HepG2 (cell line): ENCODE measurements around the gene CREG2. TPM values are rescaled to one million over a fixed set of nuclear protein-coding genes. Genes with fewer than 3 reads are reported as not detected.

Experiments
- ATAC-seq: fragments of 200-7000 bp; cut with Tn5 transposase; 3 replicates; pipeline ENCODE4 v1.9.1; 2020; ENCODE audit warnings: mild to moderate bottlenecking, moderate library complexity
- BruUV-seq: library from RNA; stranded (reverse); fragments of 400-500 nt; replicated peaks from 2 replicates; lab custom pipeline; 2021; lab: Mats Ljungman, UMichigan
- CTCF ChIA-PET: fragments of 300-600 bp; formaldehyde crosslinking; extraction: SDS; loops from one replicate; lab custom pipeline; 2021; ENCODE audit warnings: low total read pairs, inconsistent platforms, low intra/inter-chr PET ratio; lab: Yijun Ruan, JAX
- POLR2A ChIA-PET: fragments of 350-600 bp; sonication (Branson Sonifier 250); formaldehyde crosslinking; loops from one replicate; lab custom pipeline; 2020; ENCODE audit warnings: antibody characterized with exemption, inconsistent platforms; lab: Yijun Ruan, JAX
- DNase-seq: peaks from one replicate; pipeline ENCODE4 v3.0.0-alpha.2; 2015; ENCODE audit warnings: low spot score
- FAIRE-seq: peaks from 3 replicates; lab custom pipeline; 2011; peaks lifted over from hg19 to GRCh38; lab: Jason Lieb, UNC
- H2AFZ ChIP-seq: one replicate; pipeline ENCODE4 v1.6.1; 2011; ENCODE audit warnings: low read length, inconsistent platforms
- H3K27ac ChIP-seq: fragments of 300-600 bp; 3 replicates; pipeline ENCODE4 v1.8.0; 2011; ENCODE audit warnings: mixed run types, mild to moderate bottlenecking, mixed read lengths, low read length, inconsistent platforms; ENCODE audit not compliant: insufficient read depth; ENCODE audit errors: extremely low read length
- H3K27me3 ChIP-seq, 2 experiments: fragments of 200-600 bp in 1 of 2; 2 replicates in 1 of 2; 3 replicates in 1 of 2; pipeline versions ENCODE4 v1.6.0 to v1.8.0; 2011; ENCODE audit warnings: low read length in 2 of 2, mild to moderate bottlenecking in 2 of 2, moderate library complexity in 2 of 2, inconsistent platforms in 1 of 2; ENCODE audit not compliant: insufficient read depth in 2 of 2, control insufficient read depth in 1 of 2
- H3K36me3 ChIP-seq, 2 experiments: fragments of 200-600 bp in 1 of 2; replicated peaks in 1 of 2; 2 replicates in 1 of 2; 3 replicates in 1 of 2; pipeline versions ENCODE4 v1.5.1 to v1.8.0; 2011; ENCODE audit warnings: low read length in 2 of 2, inconsistent platforms in 1 of 2; ENCODE audit not compliant: insufficient read depth in 2 of 2, control insufficient read depth in 1 of 2
- H3K4me1 ChIP-seq: 2 replicates; pipeline ENCODE4 v1.5.1; 2012; ENCODE audit warnings: low read length, inconsistent platforms; ENCODE audit not compliant: insufficient read depth
- H3K4me2 ChIP-seq: 2 replicates; pipeline ENCODE4 v1.6.0; 2011; ENCODE audit warnings: low read depth, low read length, inconsistent platforms
- H3K4me3 ChIP-seq, 3 experiments: fragments of 200-600 bp in 1 of 3; sonication (generic), shearing (Covaris generic) in 1 of 3; replicated peaks in 1 of 3; 2 replicates each; pipeline ENCODE4 v1.5.1; 2011 to 2016; ENCODE audit warnings: low read length in 3 of 3, inconsistent platforms in 2 of 3, low read depth in 2 of 3, mild to moderate bottlenecking in 2 of 3, control low read depth in 1 of 3, mixed read lengths in 1 of 3; ENCODE audit not compliant: insufficient read depth in 1 of 3
- H3K79me2 ChIP-seq: one replicate; pipeline ENCODE4 v1.6.1; 2011; ENCODE audit warnings: low read length, inconsistent platforms; ENCODE audit not compliant: insufficient read depth
- H3K9ac ChIP-seq: 2 replicates; pipeline ENCODE4 v1.6.0; 2011; ENCODE audit warnings: mild to moderate bottlenecking, low read depth, low read length, inconsistent platforms; ENCODE audit not compliant: insufficient read depth
- H3K9me3 ChIP-seq: 2 replicates; pipeline ENCODE4 v1.5.1; 2012; ENCODE audit warnings: mild to moderate bottlenecking, low read length
- H4K20me1 ChIP-seq: 2 replicates; pipeline ENCODE4 v1.6.0; 2011; ENCODE audit warnings: inconsistent platforms, mild to moderate bottlenecking, low read length, moderate library complexity; ENCODE audit not compliant: insufficient read depth
- NCOA2 ChIP-seq: sonication (generic); formaldehyde crosslinking; IDR thresholded peaks from 2 replicates; pipeline ENCODE4 v1.8.0; 2022; ENCODE audit warnings: inconsistent platforms
- SAFB2 ChIP-seq: sonication (generic); formaldehyde crosslinking; IDR thresholded peaks from 2 replicates; pipeline ENCODE4 v1.5.1; 2020; ENCODE audit warnings: missing genetic modification reagents, low read depth, mild to moderate bottlenecking, borderline replicate concordance
- THYN1 ChIP-seq: sonication (generic); formaldehyde crosslinking; IDR thresholded peaks from 2 replicates; pipeline ENCODE4 v1.8.1; 2023; ENCODE audit warnings: low read depth, mild to moderate bottlenecking, moderate library complexity, missing genetic modification reagents, borderline replicate concordance
- ZNF20 ChIP-seq: sonication (generic); formaldehyde crosslinking; IDR thresholded peaks from 2 replicates; pipeline ENCODE4 v1.4.0; 2020; ENCODE audit warnings: mild to moderate bottlenecking, moderate library complexity, missing genetic modification reagents
- ZNF484 ChIP-seq: sonication (generic); formaldehyde crosslinking; IDR thresholded peaks from 2 replicates; pipeline ENCODE4 v1.5.1; 2020; ENCODE audit warnings: mild to moderate bottlenecking, low read depth, missing genetic modification reagents, borderline replicate concordance
- WGBS: methylation state at CpG from one replicate; pipeline ENCODE4 v1.1.6; 2017; ENCODE audit warnings: low lambda C conversion rate; 5-methylcytosine and 5-hydroxymethylcytosine counted together
- in situ Hi-C: cut with HindIII; loops from 2 replicates; pipeline ENCODE4 v1.10.0; 2017; ENCODE audit warnings: low pct_unique_long_range_greater_than_20kb; ENCODE audit not compliant: extremely low pct_ligation_motif_present
- intact Hi-C: fragments of 100-400 bp; cut with micrococcal nuclease; formaldehyde crosslinking; loops from one replicate; pipeline ENCODE4 v1.10.0; 2022; ENCODE audit not compliant: unreplicated experiment
- polyA plus RNA-seq, 8 experiments: library from polyadenylated mRNA; depleted of rRNA in 3 of 8; stranded (reverse) in 7 of 8; unstranded in 1 of 8; fragments of >200 nt; fragmentation: Illumina TruSeq in 4 of 8; extraction: Trizol in 4 of 8; gene quantifications; 2 replicates each; pipeline versions ENCODE4 v1.2.1 to v1.2.3, GENCODE V29; 2011 to 2016; ENCODE audit warnings: low read depth in 4 of 8, missing spikeins in 1 of 8, mixed read lengths in 1 of 8; ENCODE audit not compliant: insufficient read depth in 1 of 8
- total RNA-seq, 5 experiments: library from RNA; depleted of rRNA; stranded (reverse); fragments of >200 nt; fragmentation: Illumina TruSeq; extraction: Trizol; gene quantifications; 2 replicates each; pipeline ENCODE4 v1.2.3, GENCODE V29; 2016; ENCODE audit warnings: low read depth in 1 of 5
- TF ChIP-seq, protein P1 (sequence below): sonication (generic); formaldehyde crosslinking; IDR thresholded peaks from 2 replicates; pipeline ENCODE4 v1.4.0; 2020; ENCODE audit warnings: missing genetic modification reagents
- TF ChIP-seq, protein P2 (sequence below): IDR thresholded peaks from 2 replicates; pipeline ENCODE4 v1.6.1; 2016; ENCODE audit warnings: control low read depth
- TF ChIP-seq, protein P3 (sequence below): sonication (generic); formaldehyde crosslinking; IDR thresholded peaks from 2 replicates; pipeline ENCODE4 v1.4.0; 2020; ENCODE audit warnings: mild to moderate bottlenecking, missing genetic modification reagents
- TF ChIP-seq, protein P4 (sequence below), 2 experiments: sonication (generic) in 1 of 2; formaldehyde crosslinking in 1 of 2; IDR thresholded peaks; 2 replicates each; pipeline versions ENCODE4 v1.5.1 to v1.6.1; 2011 to 2020; ENCODE audit warnings: borderline replicate concordance in 1 of 2, low read depth in 1 of 2, low read length in 1 of 2, mild to moderate bottlenecking in 1 of 2, missing genetic modification reagents in 1 of 2, moderate library complexity in 1 of 2

CREG2 gene
- total and polyA plus RNA-seq, 2 of the 13 experiments (the other 11 are each of a cell fraction or from before 2014, with no cell fraction given), result 0.18 to 0.26 TPM

DNA sequence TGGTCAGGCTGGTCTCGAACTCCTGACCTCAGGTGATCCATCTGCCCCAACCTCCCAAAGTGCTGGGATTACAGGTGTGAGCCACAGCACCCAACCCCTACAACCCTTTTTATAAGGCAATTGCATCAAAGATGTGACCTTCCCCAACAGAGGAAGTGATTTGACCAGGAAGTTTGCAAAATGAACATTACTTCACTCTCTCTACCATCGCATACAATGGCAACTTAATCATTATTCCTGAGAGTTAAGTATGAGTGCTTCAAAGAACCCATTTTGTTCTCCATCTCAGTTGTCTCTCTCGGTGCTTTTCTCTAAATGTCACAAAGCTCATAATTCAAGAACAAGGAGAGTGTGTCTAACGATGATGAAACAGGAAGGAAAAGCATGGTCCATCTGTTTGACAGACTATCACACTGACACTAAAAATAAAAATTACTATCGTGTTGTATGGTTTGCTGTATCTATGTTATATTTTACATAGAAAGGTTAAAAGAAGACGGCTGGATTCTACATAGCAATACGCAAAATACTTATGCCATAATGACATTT, 18.1 kb upstream of the CREG2 start:
- Histone ChIP-seq H3K9ac (no peak overlapping the region), H3K4me3 (no peak overlapping the region), H4K20me1 (no peaks in the 10 kb centered on the region), H3K4me2 (no peak overlapping the region), H2AFZ (no peak overlapping the region), H3K79me2 (no peaks in the 10 kb centered on the region), H3K27me3 (peaks cover 3 to 50% of the 10 kb centered on the region in 2 experiments; a peak in 4 of 5 replicates), H3K36me3 (no peaks in the 10 kb centered on the region), H3K9me3 (no peaks in the 10 kb centered on the region), H3K4me1 (peaks cover 6% of the 10 kb centered on the region; the same call in 1 of the 2 replicates), H3K27ac (no peak overlapping the region)
- FAIRE-seq (no peak), DNase-seq (no peak), ATAC-seq (no peak)
- intact Hi-C loops (no loop called here), in situ Hi-C loops (no loop called here)
- no TSS peak for BruUV-seq
- POLR2A ChIA-PET, result no interaction called here
- 41% methylated on average over 7 of the region's 7 CpGs for WGBS
- CTCF ChIA-PET, result no interaction called here
- TF ChIP-seq ZNF20 (CRISPR knock-in tag) (no peak), SAFB2 (no peak), ZNF484 (no peak), THYN1 (no peak), NCOA2 (CRISPR knock-in tag) (no peak)
- TF ChIP-seq, protein P1, sequence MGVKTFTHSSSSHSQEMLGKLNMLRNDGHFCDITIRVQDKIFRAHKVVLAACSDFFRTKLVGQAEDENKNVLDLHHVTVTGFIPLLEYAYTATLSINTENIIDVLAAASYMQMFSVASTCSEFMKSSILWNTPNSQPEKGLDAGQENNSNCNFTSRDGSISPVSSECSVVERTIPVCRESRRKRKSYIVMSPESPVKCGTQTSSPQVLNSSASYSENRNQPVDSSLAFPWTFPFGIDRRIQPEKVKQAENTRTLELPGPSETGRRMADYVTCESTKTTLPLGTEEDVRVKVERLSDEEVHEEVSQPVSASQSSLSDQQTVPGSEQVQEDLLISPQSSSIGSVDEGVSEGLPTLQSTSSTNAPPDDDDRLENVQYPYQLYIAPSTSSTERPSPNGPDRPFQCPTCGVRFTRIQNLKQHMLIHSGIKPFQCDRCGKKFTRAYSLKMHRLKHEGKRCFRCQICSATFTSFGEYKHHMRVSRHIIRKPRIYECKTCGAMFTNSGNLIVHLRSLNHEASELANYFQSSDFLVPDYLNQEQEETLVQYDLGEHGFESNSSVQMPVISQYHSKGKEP (CRISPR knock-in tag), result no peak
- TF ChIP-seq, protein P2, sequence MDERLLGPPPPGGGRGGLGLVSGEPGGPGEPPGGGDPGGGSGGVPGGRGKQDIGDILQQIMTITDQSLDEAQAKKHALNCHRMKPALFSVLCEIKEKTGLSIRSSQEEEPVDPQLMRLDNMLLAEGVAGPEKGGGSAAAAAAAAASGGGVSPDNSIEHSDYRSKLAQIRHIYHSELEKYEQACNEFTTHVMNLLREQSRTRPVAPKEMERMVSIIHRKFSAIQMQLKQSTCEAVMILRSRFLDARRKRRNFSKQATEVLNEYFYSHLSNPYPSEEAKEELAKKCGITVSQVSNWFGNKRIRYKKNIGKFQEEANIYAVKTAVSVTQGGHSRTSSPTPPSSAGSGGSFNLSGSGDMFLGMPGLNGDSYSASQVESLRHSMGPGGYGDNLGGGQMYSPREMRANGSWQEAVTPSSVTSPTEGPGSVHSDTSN (CRISPR knock-in tag), result no peak
- TF ChIP-seq, protein P3, sequence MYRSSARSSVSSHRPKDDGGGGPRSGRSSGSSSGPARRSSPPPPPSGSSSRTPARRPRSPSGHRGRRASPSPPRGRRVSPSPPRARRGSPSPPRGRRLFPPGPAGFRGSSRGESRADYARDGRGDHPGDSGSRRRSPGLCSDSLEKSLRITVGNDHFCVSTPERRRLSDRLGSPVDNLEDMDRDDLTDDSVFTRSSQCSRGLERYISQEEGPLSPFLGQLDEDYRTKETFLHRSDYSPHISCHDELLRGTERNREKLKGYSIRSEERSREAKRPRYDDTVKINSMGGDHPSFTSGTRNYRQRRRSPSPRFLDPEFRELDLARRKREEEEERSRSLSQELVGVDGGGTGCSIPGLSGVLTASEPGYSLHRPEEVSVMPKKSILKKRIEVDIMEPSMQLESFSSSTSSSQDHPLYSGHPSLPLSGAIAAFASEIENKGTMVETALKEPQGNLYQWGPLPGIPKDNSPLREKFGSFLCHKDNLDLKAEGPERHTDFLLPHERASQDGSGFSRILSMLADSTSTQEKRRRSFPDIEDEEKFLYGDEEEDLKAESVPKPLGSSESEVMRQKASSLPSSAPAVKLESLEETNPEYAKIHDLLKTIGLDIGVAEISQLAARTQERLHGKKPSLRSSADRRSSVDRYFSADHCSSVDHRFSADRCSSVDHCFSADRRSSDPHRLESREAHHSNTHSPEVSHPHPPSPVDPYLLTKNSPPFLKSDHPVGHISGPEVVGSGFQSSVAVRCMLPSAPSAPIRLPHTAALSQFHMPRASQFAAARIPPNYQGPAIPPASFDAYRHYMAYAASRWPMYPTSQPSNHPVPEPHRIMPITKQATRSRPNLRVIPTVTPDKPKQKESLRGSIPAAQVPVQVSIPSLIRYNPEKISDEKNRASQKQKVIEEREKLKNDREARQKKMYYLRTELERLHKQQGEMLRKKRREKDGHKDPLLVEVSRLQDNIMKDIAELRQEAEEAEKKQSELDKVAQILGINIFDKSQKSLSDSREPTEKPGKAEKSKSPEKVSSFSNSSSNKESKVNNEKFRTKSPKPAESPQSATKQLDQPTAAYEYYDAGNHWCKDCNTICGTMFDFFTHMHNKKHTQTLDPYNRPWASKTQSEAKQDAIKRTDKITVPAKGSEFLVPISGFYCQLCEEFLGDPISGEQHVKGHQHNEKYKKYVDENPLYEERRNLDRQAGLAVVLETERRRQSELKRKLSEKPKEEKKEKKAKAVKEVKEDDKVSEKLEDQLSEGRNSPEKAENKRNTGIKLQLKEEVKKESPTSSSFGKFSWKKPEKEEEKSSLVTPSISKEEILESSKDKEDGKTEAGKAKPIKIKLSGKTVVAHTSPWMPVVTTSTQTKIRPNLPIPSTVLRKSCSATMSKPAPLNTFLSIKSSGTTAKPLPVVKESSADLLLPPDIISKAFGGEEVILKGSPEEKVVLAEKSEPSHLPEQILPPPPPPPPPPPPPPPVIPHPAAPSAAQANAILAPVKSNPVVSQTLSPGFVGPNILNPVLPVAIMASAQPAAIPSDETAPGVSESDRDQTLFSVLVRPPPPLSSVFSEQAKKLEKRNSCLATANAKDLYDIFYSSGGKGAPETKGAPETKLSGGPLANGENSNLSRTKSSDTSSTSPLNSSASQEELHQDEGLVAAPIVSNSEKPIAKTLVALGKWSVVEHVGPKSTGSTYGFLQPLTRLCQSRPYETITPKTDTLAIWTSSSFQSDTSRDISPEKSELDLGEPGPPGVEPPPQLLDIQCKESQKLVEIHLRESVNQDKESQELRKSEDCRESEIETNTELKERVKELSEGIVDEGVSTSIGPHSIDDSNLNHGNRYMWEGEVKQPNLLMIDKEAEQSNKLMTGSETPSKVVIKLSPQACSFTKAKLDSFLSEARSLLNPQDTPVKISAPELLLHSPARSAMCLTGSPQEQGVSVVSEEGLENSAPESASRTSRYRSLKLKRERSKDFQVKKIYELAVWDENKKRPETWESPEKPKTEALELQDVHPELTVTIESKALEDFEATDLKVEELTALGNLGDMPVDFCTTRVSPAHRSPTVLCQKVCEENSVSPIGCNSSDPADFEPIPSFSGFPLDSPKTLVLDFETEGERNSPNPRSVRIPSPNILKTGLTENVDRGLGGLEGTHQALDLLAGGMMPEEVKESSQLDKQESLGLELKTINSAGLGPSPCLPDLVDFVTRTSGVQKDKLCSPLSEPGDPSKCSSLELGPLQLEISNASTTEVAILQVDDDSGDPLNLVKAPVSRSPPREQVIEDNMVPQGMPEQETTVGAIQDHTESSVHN, result no peak
- TF ChIP-seq, protein P4, sequence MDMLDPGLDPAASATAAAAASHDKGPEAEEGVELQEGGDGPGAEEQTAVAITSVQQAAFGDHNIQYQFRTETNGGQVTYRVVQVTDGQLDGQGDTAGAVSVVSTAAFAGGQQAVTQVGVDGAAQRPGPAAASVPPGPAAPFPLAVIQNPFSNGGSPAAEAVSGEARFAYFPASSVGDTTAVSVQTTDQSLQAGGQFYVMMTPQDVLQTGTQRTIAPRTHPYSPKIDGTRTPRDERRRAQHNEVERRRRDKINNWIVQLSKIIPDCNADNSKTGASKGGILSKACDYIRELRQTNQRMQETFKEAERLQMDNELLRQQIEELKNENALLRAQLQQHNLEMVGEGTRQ (IDR thresholded peaks at IDR 0.05; ENCODE audit: low read depth, low read length), result no peak
- TF ChIP-seq, protein P4 (CRISPR knock-in tag; IDR thresholded peaks at IDR 0.05; ENCODE audit: borderline replicate concordance), result no peak
